GM23338 (cell line): ENCODE measurements around the gene MRPS12. TPM values are rescaled to one million over a fixed set of nuclear protein-coding genes. Genes with fewer than 3 reads are reported as not detected.

Source experiments
- ATAC-seq: fragments of 200-7000 bp; cut with Tn5 transposase; 3 replicates; pipeline ENCODE4 v1.9.1; 2020
- DNase-seq: peaks from one replicate; pipeline ENCODE4 v3.0.0-alpha.2; 2015; ENCODE audit warnings: low spot score
- H2AFZ ChIP-seq: fragments of 200-600 bp; sonication (generic); 2 replicates; pipeline ENCODE4 v1.8.0; 2016; ENCODE audit warnings: antibody characterized with exemption, mild to moderate bottlenecking, moderate library complexity
- H3F3A ChIP-seq: fragments of 200-600 bp; sonication (generic); replicated peaks from 2 replicates; pipeline ENCODE4 v1.8.0; 2017; ENCODE audit warnings: antibody characterized with exemption, mixed run types, low read depth
- H3K27ac ChIP-seq: fragments of 200-600 bp; sonication (generic); 2 replicates; pipeline ENCODE4 v1.6.1; 2016; ENCODE audit warnings: low read depth
- H3K27me3 ChIP-seq: fragments of 200-600 bp; sonication (generic); 2 replicates; pipeline ENCODE4 v1.8.0; 2016; ENCODE audit warnings: mild to moderate bottlenecking, mixed run types, moderate library complexity; ENCODE audit not compliant: insufficient read depth
- H3K36me3 ChIP-seq: fragments of 200-600 bp; sonication (generic); 2 replicates; pipeline ENCODE4 v1.8.0; 2016; ENCODE audit warnings: mild to moderate bottlenecking; ENCODE audit not compliant: insufficient read depth
- H3K4me1 ChIP-seq: fragments of 200-600 bp; sonication (generic); 2 replicates; pipeline ENCODE4 v1.8.0; 2016; ENCODE audit warnings: mild to moderate bottlenecking, moderate library complexity; ENCODE audit not compliant: insufficient read depth
- H3K4me2 ChIP-seq: fragments of 200-600 bp; sonication (generic); 2 replicates; pipeline ENCODE4 v1.7.1; 2017; ENCODE audit warnings: mixed run types
- H3K4me3 ChIP-seq: fragments of 200-600 bp; sonication (generic); 2 replicates; pipeline ENCODE4 v1.6.1; 2016; ENCODE audit warnings: mixed run types
- H3K79me2 ChIP-seq: fragments of 200-600 bp; sonication (generic); replicated peaks from 2 replicates; pipeline ENCODE4 v1.8.0; 2017; ENCODE audit warnings: mild to moderate bottlenecking; ENCODE audit not compliant: insufficient read depth
- H3K9me2 ChIP-seq: fragments of 200-600 bp; sonication (generic); 2 replicates; pipeline ENCODE4 v1.8.0; 2017; ENCODE audit not compliant: insufficient read depth
- H4K20me1 ChIP-seq: fragments of 200-600 bp; sonication (generic); replicated peaks from 2 replicates; pipeline ENCODE4 v1.8.0; 2017; ENCODE audit warnings: mild to moderate bottlenecking; ENCODE audit not compliant: insufficient read depth
- H3K27ac Mint-ChIP-seq: 2 replicates; pipeline ENCODE4 v1.8.0; 2020; ENCODE audit warnings: inconsistent platforms, mild to moderate bottlenecking, moderate library complexity, mixed read lengths
- H3K27me3 Mint-ChIP-seq: 3 replicates; pipeline ENCODE4 v1.8.0; 2022; ENCODE audit warnings: low read depth, mild to moderate bottlenecking, moderate library complexity, mixed read lengths, inconsistent platforms; ENCODE audit not compliant: insufficient read depth, poor library complexity
- H3K36me3 Mint-ChIP-seq: 3 replicates; pipeline ENCODE4 v1.8.0; 2021; ENCODE audit warnings: low read depth, mild to moderate bottlenecking, inconsistent platforms, moderate library complexity, mixed read lengths
- H3K4me1 Mint-ChIP-seq: 3 replicates; pipeline ENCODE4 v1.8.0; 2020; ENCODE audit warnings: mild to moderate bottlenecking, inconsistent platforms, mixed read lengths
- H3K4me3 Mint-ChIP-seq: 3 replicates; pipeline ENCODE4 v1.8.0; 2021; ENCODE audit warnings: moderate library complexity, mild to moderate bottlenecking, inconsistent platforms, mixed read lengths
- H3K9me3 Mint-ChIP-seq: 3 replicates; pipeline ENCODE4 v1.8.0; 2020; ENCODE audit warnings: moderate library complexity, mild to moderate bottlenecking, inconsistent platforms, mixed read lengths
- EZH2 ChIP-seq: fragments of 200-600 bp; sonication (generic); IDR thresholded peaks from one replicate; pipeline ENCODE4 v1.8.0; 2017; ENCODE audit warnings: antibody characterized with exemption, mild to moderate bottlenecking, low read depth; ENCODE audit not compliant: unreplicated experiment
- EZH2phosphoT487 ChIP-seq: fragments of 200-600 bp; sonication (generic); IDR thresholded peaks from one replicate; pipeline ENCODE4 v1.8.1; 2018; ENCODE audit warnings: antibody characterized with exemption; ENCODE audit not compliant: unreplicated experiment
- JUNB ChIP-seq: IDR thresholded peaks from one replicate; pipeline ENCODE4 v1.6.1; 2016; ENCODE audit warnings: antibody characterized with exemption; ENCODE audit not compliant: unreplicated experiment
- NANOG ChIP-seq: IDR thresholded peaks from 2 replicates; pipeline ENCODE4 v1.6.1; 2016; ENCODE audit warnings: antibody characterized with exemption, borderline replicate concordance
- POLR2AphosphoS5 ChIP-seq: IDR thresholded peaks from 2 replicates; pipeline ENCODE4 v1.6.1; 2016; ENCODE audit warnings: antibody characterized with exemption, low read depth
- STAT1 ChIP-seq: IDR thresholded peaks from one replicate; pipeline ENCODE4 v1.6.1; 2016; ENCODE audit warnings: antibody characterized with exemption; ENCODE audit not compliant: unreplicated experiment
- ZNF331 ChIP-seq: fragments of 250-450 bp; sonication (Bioruptor Pico); IDR thresholded peaks from 2 replicates; pipeline ENCODE4 v1.5.0; 2020; ENCODE audit warnings: low read depth, mild to moderate bottlenecking, moderate library complexity
- polyA plus RNA-seq: library from polyadenylated mRNA; unstranded; fragments of >200 nt; fragmentation: Nextera tagmentation; extraction: Ambion mirVana; gene quantifications from 2 replicates; pipeline ENCODE4 v1.2.1, GENCODE V29; 2016
- total RNA-seq: library from RNA; depleted of rRNA; stranded (reverse); fragments of >200 nt; shearing (Covaris generic); gene quantifications from 2 replicates; pipeline ENCODE4 v1.2.3, GENCODE V29; 2014
- TF ChIP-seq, protein P1 (sequence below), 2 experiments: fragments of 200-600 bp in 1 of 2; sonication (generic) in 1 of 2; conservative IDR thresholded peaks; 2 replicates each; pipeline versions ENCODE4 v1.5.1 to v1.6.1; 2016 to 2017; ENCODE audit warnings: antibody characterized with exemption in 2 of 2, low read depth in 2 of 2, mild to moderate bottlenecking in 2 of 2, moderate library complexity in 1 of 2
- TF ChIP-seq, protein P2 (sequence below): IDR thresholded peaks from 2 replicates; pipeline ENCODE4 v1.6.1; 2016; ENCODE audit warnings: antibody characterized with exemption
- TF ChIP-seq, protein P3 (sequence below): IDR thresholded peaks from one replicate; pipeline ENCODE4 v1.6.1; 2018; ENCODE audit warnings: antibody characterized with exemption; ENCODE audit not compliant: unreplicated experiment

Gene MRPS12
- total and polyA plus RNA-seq, 2 experiments from 2014 or later: 74.1 to 86.3 TPM

DNA sequence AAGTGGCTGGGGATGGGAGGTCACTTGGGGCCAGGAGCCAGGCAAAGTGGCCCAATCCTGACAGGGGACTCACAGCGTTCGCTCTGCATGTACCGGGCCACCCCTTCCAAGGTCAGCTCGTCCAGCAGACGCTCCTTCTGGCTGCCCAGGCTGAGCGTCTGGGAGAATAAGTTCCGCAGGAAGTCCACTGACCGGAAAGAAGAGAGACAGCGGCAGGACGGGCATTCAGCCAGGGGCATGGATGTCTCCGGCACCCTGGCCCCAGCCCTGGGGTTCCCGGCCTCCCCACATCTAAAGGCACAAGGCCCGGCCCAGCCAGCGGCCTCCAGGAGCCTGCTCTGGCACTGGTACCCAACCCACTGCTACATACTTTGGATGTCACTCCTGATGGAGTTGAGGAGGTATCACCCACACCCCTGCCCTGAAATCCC, 37.4 kb upstream of the MRPS12 start:
- no peaks in the 10 kb centered on the region for H3K36me3 ChIP-seq
- DNase-seq: no peak
- H3K4me1 ChIP-seq: peaks cover 1% of the 10 kb centered on the region; the same call in 1 of the 2 replicates
- no peak overlapping the region for H2AFZ ChIP-seq
- Mint-ChIP-seq H3K36me3 (0 out of 3 replicates have a peak, but pooled peaks cover 3% of the 10 kb centered on the region), H3K27me3 (peaks cover 3% of the 10 kb centered on the region), H3K4me1 (peaks cover 3% of the 10 kb centered on the region; the same call in 2 of the 3 replicates), H3K9me3 (no peaks in the 10 kb centered on the region; the same call in 2 of the 3 replicates), H3K4me3 (no peak overlapping the region), H3K27ac (no peak overlapping the region)
- no peaks in the 10 kb centered on the region for H3K9me2 ChIP-seq
- H3F3A ChIP-seq: no peaks in the 10 kb centered on the region
- ATAC-seq: no peak
- H4K20me1 ChIP-seq: no peaks in the 10 kb centered on the region
- TF ChIP-seq JUNB (no peak), STAT1 (no peak), EZH2phosphoT487 (no peak), POLR2AphosphoS5 (no peak), EZH2 (no peak), NANOG (no peak), ZNF331 (CRISPR knock-in tag) (no peak)
- TF ChIP-seq, protein P1, sequence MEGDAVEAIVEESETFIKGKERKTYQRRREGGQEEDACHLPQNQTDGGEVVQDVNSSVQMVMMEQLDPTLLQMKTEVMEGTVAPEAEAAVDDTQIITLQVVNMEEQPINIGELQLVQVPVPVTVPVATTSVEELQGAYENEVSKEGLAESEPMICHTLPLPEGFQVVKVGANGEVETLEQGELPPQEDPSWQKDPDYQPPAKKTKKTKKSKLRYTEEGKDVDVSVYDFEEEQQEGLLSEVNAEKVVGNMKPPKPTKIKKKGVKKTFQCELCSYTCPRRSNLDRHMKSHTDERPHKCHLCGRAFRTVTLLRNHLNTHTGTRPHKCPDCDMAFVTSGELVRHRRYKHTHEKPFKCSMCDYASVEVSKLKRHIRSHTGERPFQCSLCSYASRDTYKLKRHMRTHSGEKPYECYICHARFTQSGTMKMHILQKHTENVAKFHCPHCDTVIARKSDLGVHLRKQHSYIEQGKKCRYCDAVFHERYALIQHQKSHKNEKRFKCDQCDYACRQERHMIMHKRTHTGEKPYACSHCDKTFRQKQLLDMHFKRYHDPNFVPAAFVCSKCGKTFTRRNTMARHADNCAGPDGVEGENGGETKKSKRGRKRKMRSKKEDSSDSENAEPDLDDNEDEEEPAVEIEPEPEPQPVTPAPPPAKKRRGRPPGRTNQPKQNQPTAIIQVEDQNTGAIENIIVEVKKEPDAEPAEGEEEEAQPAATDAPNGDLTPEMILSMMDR (conservative IDR thresholded peaks at IDR 0.05; ENCODE audit: low read depth in 2 of 2): no peak
- TF ChIP-seq, protein P2, sequence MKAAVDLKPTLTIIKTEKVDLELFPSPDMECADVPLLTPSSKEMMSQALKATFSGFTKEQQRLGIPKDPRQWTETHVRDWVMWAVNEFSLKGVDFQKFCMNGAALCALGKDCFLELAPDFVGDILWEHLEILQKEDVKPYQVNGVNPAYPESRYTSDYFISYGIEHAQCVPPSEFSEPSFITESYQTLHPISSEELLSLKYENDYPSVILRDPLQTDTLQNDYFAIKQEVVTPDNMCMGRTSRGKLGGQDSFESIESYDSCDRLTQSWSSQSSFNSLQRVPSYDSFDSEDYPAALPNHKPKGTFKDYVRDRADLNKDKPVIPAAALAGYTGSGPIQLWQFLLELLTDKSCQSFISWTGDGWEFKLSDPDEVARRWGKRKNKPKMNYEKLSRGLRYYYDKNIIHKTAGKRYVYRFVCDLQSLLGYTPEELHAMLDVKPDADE: no peak
- TF ChIP-seq, protein P3, sequence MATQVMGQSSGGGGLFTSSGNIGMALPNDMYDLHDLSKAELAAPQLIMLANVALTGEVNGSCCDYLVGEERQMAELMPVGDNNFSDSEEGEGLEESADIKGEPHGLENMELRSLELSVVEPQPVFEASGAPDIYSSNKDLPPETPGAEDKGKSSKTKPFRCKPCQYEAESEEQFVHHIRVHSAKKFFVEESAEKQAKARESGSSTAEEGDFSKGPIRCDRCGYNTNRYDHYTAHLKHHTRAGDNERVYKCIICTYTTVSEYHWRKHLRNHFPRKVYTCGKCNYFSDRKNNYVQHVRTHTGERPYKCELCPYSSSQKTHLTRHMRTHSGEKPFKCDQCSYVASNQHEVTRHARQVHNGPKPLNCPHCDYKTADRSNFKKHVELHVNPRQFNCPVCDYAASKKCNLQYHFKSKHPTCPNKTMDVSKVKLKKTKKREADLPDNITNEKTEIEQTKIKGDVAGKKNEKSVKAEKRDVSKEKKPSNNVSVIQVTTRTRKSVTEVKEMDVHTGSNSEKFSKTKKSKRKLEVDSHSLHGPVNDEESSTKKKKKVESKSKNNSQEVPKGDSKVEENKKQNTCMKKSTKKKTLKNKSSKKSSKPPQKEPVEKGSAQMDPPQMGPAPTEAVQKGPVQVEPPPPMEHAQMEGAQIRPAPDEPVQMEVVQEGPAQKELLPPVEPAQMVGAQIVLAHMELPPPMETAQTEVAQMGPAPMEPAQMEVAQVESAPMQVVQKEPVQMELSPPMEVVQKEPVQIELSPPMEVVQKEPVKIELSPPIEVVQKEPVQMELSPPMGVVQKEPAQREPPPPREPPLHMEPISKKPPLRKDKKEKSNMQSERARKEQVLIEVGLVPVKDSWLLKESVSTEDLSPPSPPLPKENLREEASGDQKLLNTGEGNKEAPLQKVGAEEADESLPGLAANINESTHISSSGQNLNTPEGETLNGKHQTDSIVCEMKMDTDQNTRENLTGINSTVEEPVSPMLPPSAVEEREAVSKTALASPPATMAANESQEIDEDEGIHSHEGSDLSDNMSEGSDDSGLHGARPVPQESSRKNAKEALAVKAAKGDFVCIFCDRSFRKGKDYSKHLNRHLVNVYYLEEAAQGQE: no peak
- no peak overlapping the region for H3K4me3 ChIP-seq
- H3K27ac ChIP-seq: no peak overlapping the region
- no peaks in the 10 kb centered on the region for H3K79me2 ChIP-seq
- peaks cover 2% of the 10 kb centered on the region for H3K27me3 ChIP-seq
- no peak overlapping the region for H3K4me2 ChIP-seq
